B cell (primary cell): Measurements from ENCODE around the gene ARHGEF7. TPM values are rescaled to one million over a fixed set of nuclear protein-coding genes. Genes with fewer than 3 reads are reported as not detected.

Experiments used
- ATAC-seq: fragments of 200-7000 bp; cut with Tn5 transposase; one replicate; pipeline ENCODE4 v1.10.0; 2021; ENCODE audit warnings: low read depth, mild to moderate bottlenecking, moderate number of reproducible peaks, moderate library complexity
- CTCF ChIA-PET: fragments of 350-600 bp; sonication (Branson Sonifier 250); formaldehyde crosslinking; loops from one replicate; lab custom pipeline; 2021; ENCODE audit warnings: antibody characterized with exemption, inconsistent platforms; lab: Charles Lee
- POLR2A ChIA-PET: fragments of 350-600 bp; sonication (Branson Sonifier 250); formaldehyde crosslinking; loops from one replicate; lab custom pipeline; 2021; ENCODE audit warnings: antibody characterized with exemption; lab: Charles Lee
- DNase-seq: peaks from one replicate; pipeline ENCODE4 v3.0.0; 2013
- H2AFZ ChIP-seq: 2 replicates; pipeline ENCODE4 v1.6.1; 2012; ENCODE audit warnings: mild to moderate bottlenecking, low read depth, low read length; ENCODE audit not compliant: insufficient read depth, poor library complexity, severe bottlenecking
- H3K27ac ChIP-seq, 2 donors: 1 replicate in 1 of 2; 2 replicates in 1 of 2; pipeline ENCODE4 v1.5.1; 2012 to 2013; ENCODE audit warnings: low read length in 2 of 2, mild to moderate bottlenecking in 2 of 2, moderate library complexity in 1 of 2
- H3K27me3 ChIP-seq, 4 experiments: fragments of 200-600 bp in 1 of 4; sonication (generic) in 1 of 4; replicated peaks in 1 of 4; 1 replicate in 2 of 4; 2 replicates in 2 of 4; pipeline versions ENCODE4 v1.6.1 to v1.7.0; 2013 to 2016; ENCODE audit warnings: low read length in 3 of 4, mild to moderate bottlenecking in 2 of 4, mixed read lengths in 1 of 4, moderate library complexity in 1 of 4; ENCODE audit not compliant: insufficient read depth in 4 of 4, control insufficient read depth in 3 of 4; ENCODE audit errors: control extremely low read depth in 1 of 4
- H3K36me3 ChIP-seq, 2 experiments: replicated peaks in 1 of 2; 1 replicate in 1 of 2; 2 replicates in 1 of 2; pipeline versions ENCODE4 v1.6.1 to v1.7.1; 2013; ENCODE audit warnings: low read length in 1 of 2; ENCODE audit not compliant: insufficient read depth in 2 of 2, control insufficient read depth in 1 of 2; ENCODE audit errors: control extremely low read depth in 1 of 2, extremely low read depth in 1 of 2
- H3K4me1 ChIP-seq, 2 donors: fragments of 200-600 bp in 1 of 2; sonication (generic) in 1 of 2; 1 replicate in 1 of 2; 2 replicates in 1 of 2; pipeline versions ENCODE4 v1.5.1 to v1.6.1; 2013 to 2017; ENCODE audit warnings: low read length in 2 of 2; ENCODE audit not compliant: control insufficient read depth in 2 of 2, insufficient read depth in 2 of 2
- H3K4me2 ChIP-seq: replicated peaks from 2 replicates; pipeline ENCODE3; 2012; ENCODE audit warnings: mild to moderate bottlenecking, low read depth, low read length; ENCODE audit not compliant: poor library complexity, severe bottlenecking
- H3K4me3 ChIP-seq, 5 experiments: fragments of 200-600 bp in 1 of 5; sonication (generic) in 1 of 5; 1 replicate in 3 of 5; 2 replicates in 2 of 5; pipeline versions ENCODE4 v1.5.1 to v1.7.0; 2011 to 2016; ENCODE audit warnings: low read length in 4 of 5, mild to moderate bottlenecking in 4 of 5, low read depth in 2 of 5, control low read depth in 1 of 5, moderate library complexity in 1 of 5; ENCODE audit not compliant: insufficient read depth in 1 of 5; ENCODE audit errors: control extremely low read depth in 1 of 5, extremely low read depth in 1 of 5
- H3K79me2 ChIP-seq: fragments of 200-600 bp; sonication (generic); one replicate; pipeline ENCODE4 v1.6.0; 2016; ENCODE audit warnings: low read length; ENCODE audit not compliant: control insufficient read depth, insufficient read depth
- H3K9ac ChIP-seq: fragments of 200-600 bp; sonication (generic); 2 replicates; pipeline ENCODE4 v1.6.1; 2017; ENCODE audit warnings: mild to moderate bottlenecking, low read length, moderate library complexity
- H3K9me3 ChIP-seq, 3 donors: one replicate each; pipeline versions ENCODE4 v1.6.1 to v1.7.1; 2013; ENCODE audit warnings: low read length in 2 of 3; ENCODE audit not compliant: control insufficient read depth in 2 of 3, insufficient read depth in 1 of 3; ENCODE audit errors: control extremely low read depth in 1 of 3
- H4K20me1 ChIP-seq: 2 replicates; pipeline ENCODE4 v1.6.0; 2012; ENCODE audit warnings: mild to moderate bottlenecking, low read length; ENCODE audit not compliant: insufficient read depth, control insufficient read depth, poor library complexity, severe bottlenecking
- H3K27ac Mint-ChIP-seq: one replicate; pipeline ENCODE4 v1.8.0; 2021; ENCODE audit warnings: mixed read lengths
- H3K27me3 Mint-ChIP-seq: one replicate; pipeline ENCODE4 v1.8.0; 2021; ENCODE audit warnings: mixed read lengths
- H3K4me1 Mint-ChIP-seq: one replicate; pipeline ENCODE4 v1.8.0; 2021; ENCODE audit warnings: mixed read lengths
- H3K4me3 Mint-ChIP-seq: one replicate; pipeline ENCODE4 v1.8.0; 2021; ENCODE audit warnings: mixed read lengths
- H3K9me3 Mint-ChIP-seq: one replicate; pipeline ENCODE4 v1.8.0; 2022; ENCODE audit warnings: mixed read lengths; ENCODE audit not compliant: insufficient read depth
- EZH2 ChIP-seq: IDR thresholded peaks from 2 replicates; pipeline ENCODE4 v1.6.1; 2012; ENCODE audit warnings: borderline replicate concordance, low read depth, mild to moderate bottlenecking, moderate library complexity, low read length; ENCODE audit not compliant: insufficient read depth, poor library complexity, severe bottlenecking
- WGBS: methylation state at CpG from one replicate; pipeline ENCODE4 v1.1.5; 2013; ENCODE audit warnings: missing lambda C conversion rate; ENCODE audit not compliant: insufficient coverage; 5-methylcytosine and 5-hydroxymethylcytosine counted together
- intact Hi-C: fragments of 100-400 bp; cut with micrococcal nuclease; formaldehyde crosslinking; loops from one replicate; pipeline ENCODE4 v1.10.0; 2022
- polyA plus RNA-seq: library from polyadenylated mRNA; depleted of rRNA; stranded (reverse); fragments of >200 nt; gene quantifications from 2 replicates; pipeline ENCODE4 v1.2.3, GENCODE V29; 2012
- total RNA-seq, 2 donors: library from RNA; stranded (reverse); fragments of 120-200 nt in 1 of 2; gene quantifications; 1 replicate in 1 of 2; 2 replicates in 1 of 2; pipeline versions ENCODE4 v1.2.3 to v1.2.4, GENCODE V29; 2013 to 2022
- TF ChIP-seq, protein P1 (sequence below): fragments of 200-600 bp; IDR thresholded peaks from one replicate; pipeline ENCODE4 v1.8.0; 2022; ENCODE audit warnings: antibody characterized with exemption, mild to moderate bottlenecking

Gene ARHGEF7
- total and polyA plus RNA-seq, 2 donors (not counting 1 experiment from before 2014, with no cell fraction given) = 62.3 to 125 TPM

DNA sequence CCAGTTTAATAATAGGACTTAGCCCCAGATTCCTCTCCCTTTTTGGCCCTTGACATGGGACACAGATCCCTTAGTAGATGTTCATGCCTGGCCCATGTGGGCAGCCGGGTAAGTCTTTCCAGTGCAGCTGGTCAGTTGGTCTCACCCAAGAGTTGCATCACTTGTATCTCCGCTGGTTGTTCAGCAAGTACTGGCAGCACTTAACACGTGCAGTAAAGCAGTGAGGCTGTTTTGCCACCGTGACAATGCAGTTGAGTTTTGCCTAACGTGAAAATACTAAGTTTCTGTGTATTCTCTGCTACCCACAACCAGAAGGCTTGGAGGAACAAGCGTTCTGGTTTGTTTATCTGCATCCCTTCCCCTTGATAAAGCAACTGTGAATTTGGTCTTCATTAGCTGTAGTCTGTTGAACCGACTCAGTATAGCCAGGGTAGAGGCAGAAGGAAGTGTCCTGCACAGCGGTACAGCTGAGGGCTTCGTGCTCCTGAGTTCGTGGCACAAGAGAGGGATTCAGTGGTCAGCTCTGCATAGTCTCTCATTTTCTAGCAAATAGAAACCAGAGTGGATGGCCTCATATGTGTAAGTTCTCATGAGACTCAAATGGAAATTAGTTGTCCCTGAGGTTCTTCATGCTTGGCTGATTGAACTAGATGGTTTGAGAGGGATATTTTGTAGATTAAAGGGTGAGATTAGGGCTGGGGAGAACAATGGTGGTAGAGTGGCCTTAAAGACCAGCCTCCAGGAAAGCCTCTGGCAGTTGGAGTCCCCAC is 50.3 kb downstream of the ARHGEF7 start:
- TF ChIP-seq EZH2 = no peak
- TF ChIP-seq, protein P1, sequence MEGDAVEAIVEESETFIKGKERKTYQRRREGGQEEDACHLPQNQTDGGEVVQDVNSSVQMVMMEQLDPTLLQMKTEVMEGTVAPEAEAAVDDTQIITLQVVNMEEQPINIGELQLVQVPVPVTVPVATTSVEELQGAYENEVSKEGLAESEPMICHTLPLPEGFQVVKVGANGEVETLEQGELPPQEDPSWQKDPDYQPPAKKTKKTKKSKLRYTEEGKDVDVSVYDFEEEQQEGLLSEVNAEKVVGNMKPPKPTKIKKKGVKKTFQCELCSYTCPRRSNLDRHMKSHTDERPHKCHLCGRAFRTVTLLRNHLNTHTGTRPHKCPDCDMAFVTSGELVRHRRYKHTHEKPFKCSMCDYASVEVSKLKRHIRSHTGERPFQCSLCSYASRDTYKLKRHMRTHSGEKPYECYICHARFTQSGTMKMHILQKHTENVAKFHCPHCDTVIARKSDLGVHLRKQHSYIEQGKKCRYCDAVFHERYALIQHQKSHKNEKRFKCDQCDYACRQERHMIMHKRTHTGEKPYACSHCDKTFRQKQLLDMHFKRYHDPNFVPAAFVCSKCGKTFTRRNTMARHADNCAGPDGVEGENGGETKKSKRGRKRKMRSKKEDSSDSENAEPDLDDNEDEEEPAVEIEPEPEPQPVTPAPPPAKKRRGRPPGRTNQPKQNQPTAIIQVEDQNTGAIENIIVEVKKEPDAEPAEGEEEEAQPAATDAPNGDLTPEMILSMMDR = no peak
- Mint-ChIP-seq H3K27ac (peak overlapping the region; percentile 74), H3K9me3 (no peaks in the 10 kb centered on the region), H3K27me3 (no peaks in the 10 kb centered on the region), H3K4me1 (peaks cover 78% of the 10 kb centered on the region), H3K4me3 (peak overlapping the region; percentile 64)
- Histone ChIP-seq H3K27ac (peak overlapping the region in 1 of 2 donors; percentile 13), H3K27me3 (no peaks in the 10 kb centered on the region), H3K9me3 (no peaks in the 10 kb centered on the region), H3K4me3 (no peak overlapping the region), H2AFZ (no peak overlapping the region), H3K9ac (no peak overlapping the region), H3K4me2 (peak overlapping the region; percentile 43), H3K79me2 (peaks cover 99% of the 10 kb centered on the region), H4K20me1 (peaks cover 68% of the 10 kb centered on the region), H3K4me1 (peaks cover 51 to 62% of the 10 kb centered on the region in 2 donors), H3K36me3 (peaks cover 0 to 25% of the 10 kb centered on the region in 2 experiments)
- DNase-seq (no peak), ATAC-seq (no peak)
- CTCF ChIA-PET = interaction anchor here (0.7 to 1.5 kb wide), 2 partner anchors 91 to 97 kb away, joined by 3 to 7 read pairs; no protein-coding TSS in a partner anchor
- 66% methylated on average over 10 of the region's 10 CpGs for WGBS
- intact Hi-C loops = no loop called here
- POLR2A ChIA-PET = interaction anchor here (1.5 kb wide), 1 partner anchor 19 kb away, joined by 4 read pairs; no protein-coding TSS in a partner anchor
